ENCODE results near the gene SAMD3.

DNA sequence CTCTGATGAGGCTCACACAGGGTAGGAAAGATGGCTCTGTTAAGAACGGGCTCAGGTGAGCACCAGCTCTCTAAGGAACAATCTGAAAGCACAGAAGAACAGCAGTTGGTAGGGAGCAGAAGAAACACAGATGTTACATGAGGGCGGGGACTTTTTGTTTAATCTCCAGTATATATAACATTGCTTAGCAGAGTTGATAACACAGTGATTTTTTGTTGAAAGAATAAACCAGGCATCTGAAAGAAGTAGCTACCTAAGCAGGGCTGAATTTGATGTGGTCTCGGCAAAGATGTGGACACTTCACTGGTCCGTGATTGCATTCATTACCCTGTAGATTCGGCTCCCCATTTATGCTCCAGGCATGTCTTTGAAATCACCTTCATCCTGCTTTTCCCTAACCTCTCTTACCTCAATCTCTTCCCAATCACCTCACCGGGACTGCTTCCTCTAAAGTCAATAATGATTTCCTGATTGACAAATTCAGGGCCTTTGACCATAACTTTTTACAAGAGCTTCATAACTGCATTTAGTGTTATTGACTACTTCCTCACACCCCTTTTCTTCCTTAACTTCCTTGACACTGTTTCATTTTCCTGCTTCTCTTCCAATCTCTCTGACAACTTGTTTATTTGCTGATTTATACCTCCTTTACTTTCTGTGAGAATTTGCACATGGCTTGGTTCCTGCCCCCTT is 34.4 kb downstream of the SAMD3 start:
- TF ChIP-seq, protein P1, sequence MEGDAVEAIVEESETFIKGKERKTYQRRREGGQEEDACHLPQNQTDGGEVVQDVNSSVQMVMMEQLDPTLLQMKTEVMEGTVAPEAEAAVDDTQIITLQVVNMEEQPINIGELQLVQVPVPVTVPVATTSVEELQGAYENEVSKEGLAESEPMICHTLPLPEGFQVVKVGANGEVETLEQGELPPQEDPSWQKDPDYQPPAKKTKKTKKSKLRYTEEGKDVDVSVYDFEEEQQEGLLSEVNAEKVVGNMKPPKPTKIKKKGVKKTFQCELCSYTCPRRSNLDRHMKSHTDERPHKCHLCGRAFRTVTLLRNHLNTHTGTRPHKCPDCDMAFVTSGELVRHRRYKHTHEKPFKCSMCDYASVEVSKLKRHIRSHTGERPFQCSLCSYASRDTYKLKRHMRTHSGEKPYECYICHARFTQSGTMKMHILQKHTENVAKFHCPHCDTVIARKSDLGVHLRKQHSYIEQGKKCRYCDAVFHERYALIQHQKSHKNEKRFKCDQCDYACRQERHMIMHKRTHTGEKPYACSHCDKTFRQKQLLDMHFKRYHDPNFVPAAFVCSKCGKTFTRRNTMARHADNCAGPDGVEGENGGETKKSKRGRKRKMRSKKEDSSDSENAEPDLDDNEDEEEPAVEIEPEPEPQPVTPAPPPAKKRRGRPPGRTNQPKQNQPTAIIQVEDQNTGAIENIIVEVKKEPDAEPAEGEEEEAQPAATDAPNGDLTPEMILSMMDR (conservative IDR thresholded peaks at IDR 0.05), result no peak
- no peak for TF ChIP-seq ZFX (IDR thresholded peaks at IDR 0.05)

Measured in C4-2B (cell line).